ENCODE data around the gene RBKS.

GRCh38 chr2:27890146-27890923, at the start of gene RBKS, which contains the start of gene BABAM2:
- TF ChIP-seq CTCF (conservative IDR thresholded peaks at IDR 0.05 in 1 of 2, IDR thresholded peaks at IDR 0.05 in 1 of 2; ENCODE audit: extremely low read depth in 1 of 2, insufficient read depth in 1 of 2, low read depth in 1 of 2, low read length in 2 of 2) (no peak), EZH2 (IDR thresholded peaks at IDR 0.05; ENCODE audit: borderline replicate concordance, low read length) (no peak)

Measured in mammary epithelial cell (primary cell).